Measurements from ENCODE around the gene CST4.

CST4 gene

DNA sequence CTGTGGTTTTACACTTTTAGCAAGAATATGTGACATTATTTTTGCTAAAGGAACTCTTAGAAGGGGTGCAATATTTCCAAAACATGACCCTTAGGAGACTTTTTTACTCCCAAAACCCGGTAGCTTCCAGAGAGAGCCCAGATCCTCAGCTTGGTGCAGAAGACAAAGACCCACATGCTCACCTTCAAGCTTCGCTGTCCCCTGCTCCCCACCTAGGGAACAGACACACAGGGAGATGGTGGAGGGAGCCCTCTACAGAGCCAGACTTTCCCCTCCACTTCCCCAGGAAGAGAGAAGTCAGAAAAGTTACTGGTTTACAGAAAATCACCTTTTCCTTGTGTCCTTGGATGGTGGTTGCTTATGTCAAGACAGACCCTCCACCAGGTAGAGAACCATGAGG, 5.0 kb downstream of the CST4 start:
- TF ChIP-seq, protein P1, sequence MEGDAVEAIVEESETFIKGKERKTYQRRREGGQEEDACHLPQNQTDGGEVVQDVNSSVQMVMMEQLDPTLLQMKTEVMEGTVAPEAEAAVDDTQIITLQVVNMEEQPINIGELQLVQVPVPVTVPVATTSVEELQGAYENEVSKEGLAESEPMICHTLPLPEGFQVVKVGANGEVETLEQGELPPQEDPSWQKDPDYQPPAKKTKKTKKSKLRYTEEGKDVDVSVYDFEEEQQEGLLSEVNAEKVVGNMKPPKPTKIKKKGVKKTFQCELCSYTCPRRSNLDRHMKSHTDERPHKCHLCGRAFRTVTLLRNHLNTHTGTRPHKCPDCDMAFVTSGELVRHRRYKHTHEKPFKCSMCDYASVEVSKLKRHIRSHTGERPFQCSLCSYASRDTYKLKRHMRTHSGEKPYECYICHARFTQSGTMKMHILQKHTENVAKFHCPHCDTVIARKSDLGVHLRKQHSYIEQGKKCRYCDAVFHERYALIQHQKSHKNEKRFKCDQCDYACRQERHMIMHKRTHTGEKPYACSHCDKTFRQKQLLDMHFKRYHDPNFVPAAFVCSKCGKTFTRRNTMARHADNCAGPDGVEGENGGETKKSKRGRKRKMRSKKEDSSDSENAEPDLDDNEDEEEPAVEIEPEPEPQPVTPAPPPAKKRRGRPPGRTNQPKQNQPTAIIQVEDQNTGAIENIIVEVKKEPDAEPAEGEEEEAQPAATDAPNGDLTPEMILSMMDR (IDR thresholded peaks at IDR 0.05; ENCODE audit: low read length, missing control alignments): no peak

DNA sequence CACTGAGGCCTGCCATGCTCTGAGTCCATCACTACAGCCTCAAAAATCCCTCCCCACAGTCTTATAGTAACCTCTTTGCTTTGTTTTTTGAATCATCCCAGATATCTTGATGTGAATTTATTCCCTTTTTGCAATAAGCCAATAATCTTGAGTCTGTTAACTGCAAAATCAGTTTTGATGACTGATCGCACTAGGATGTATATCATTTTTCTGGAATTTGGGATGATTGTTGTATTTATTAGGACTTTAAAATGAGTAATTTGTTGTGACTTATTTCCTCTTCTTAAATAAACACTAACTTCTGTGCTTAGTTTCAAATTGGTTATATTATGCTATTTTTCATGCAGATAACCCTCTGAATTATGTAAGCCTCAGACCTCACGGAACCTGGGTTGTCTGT, 5.6 kb downstream of the CST4 start:
- no peak overlapping the region for H3K4me3 ChIP-seq (replicated peaks; ENCODE audit: low read depth, low read length)
- TF ChIP-seq, protein P1 (IDR thresholded peaks at IDR 0.05; ENCODE audit: low read length, missing control alignments): no peak
- no peak for DNase-seq (ENCODE audit: low read depth)

More for the DNA sequence above, 5.0 kb downstream of the CST4 start:
- no peak for DNase-seq (ENCODE audit: low read depth)
- no peak overlapping the region for H3K4me3 ChIP-seq (replicated peaks; ENCODE audit: low read depth, low read length)

DNA sequence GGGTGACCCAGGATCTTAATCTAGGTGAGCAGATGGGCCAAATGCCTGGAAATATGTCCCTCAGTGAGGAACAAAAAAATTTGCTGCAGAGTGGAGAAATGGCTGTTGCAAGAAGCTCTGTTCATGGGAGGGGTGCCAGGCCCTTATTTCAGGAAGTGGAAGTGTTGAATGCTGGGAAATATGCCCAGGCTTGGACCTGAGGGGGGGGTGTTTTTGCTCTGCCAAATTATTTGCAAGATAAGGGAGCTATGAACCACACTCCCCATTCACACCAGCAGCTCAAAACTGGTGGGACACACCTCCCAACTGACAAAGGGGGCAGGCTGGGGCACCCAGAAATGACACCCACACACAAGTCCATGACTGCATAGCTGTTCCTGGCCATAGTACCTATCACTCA, 8.7 kb downstream of the CST4 start:
- no peak overlapping the region for H3K4me3 ChIP-seq (replicated peaks; ENCODE audit: low read depth, low read length)
- TF ChIP-seq, protein P1 (IDR thresholded peaks at IDR 0.05; ENCODE audit: low read length, missing control alignments): no peak
- peak; percentile 35 for DNase-seq (ENCODE audit: low read depth)

DNA sequence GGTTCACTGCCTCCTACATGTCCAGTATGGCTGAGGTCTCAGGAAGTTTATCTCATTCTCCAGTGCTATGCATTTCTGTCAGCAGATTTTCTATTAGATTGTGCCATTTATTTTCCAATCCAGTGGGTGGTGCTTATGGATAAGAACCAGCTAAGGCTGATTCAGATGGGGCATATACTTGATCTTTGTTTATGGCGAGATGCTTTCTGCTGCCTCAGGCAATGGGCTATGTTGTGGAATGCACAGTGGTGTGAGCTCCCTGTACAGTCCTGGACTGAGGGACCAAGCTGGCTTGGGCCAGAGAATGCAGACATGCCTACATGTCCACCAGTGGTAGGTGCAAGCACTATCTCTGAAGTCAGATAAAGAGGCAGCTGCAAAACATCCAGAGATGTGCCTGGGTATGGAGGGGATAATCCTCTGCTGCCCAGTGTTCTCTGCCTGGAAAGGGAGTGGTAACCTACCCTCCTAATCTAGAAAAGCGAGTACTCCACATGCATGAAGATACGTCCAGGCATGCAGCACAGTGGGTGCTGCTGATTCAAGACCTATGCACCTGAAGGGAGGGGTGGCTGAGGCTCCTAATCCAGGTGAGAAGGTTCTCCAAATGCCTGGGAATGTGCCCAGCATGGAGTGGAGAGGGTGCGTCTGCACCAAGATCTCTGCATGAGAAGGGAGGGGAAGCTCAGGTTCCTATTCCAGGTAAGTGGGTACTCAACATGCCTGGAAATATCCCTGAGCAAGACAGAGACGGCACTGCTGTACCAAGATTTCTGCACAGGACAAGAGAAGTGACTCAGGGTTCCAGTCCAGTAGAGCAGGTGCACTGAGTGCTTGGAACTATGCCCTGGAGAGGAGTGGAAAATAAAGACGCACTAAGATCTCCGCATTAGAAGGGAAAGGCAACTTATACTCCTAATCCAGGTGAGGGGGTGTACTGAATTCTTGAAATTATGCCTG, 9.4 kb downstream of the CST4 start:
- no peak overlapping the region for H3K4me3 ChIP-seq (replicated peaks; ENCODE audit: low read depth, low read length)
- TF ChIP-seq, protein P1 (IDR thresholded peaks at IDR 0.05; ENCODE audit: low read length, missing control alignments): no peak
- no peak for DNase-seq (ENCODE audit: low read depth)

DNA sequence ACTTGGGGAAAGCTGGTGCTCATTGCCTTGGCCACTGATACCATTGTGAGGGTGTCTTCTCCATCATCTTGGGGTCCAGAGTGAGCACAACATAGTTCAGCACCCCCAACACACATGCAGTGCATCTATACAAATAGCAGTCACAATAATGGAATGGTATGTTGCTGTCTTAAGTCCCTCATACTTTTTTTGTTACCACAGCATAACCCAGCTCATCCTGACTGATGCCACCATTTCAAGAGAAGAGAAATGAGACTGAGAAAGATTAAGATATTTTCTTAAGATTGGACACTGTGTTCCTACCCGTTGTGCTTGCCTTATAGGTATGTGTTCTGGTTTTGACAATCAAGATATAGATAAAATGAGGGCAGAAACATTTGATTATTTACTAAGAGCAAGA, 15.6 kb downstream of the CST4 start:
- no peak for DNase-seq (ENCODE audit: low read depth)
- TF ChIP-seq, protein P1 (IDR thresholded peaks at IDR 0.05; ENCODE audit: low read length, missing control alignments): no peak
- no peak overlapping the region for H3K4me3 ChIP-seq (replicated peaks; ENCODE audit: low read depth, low read length)

DNA sequence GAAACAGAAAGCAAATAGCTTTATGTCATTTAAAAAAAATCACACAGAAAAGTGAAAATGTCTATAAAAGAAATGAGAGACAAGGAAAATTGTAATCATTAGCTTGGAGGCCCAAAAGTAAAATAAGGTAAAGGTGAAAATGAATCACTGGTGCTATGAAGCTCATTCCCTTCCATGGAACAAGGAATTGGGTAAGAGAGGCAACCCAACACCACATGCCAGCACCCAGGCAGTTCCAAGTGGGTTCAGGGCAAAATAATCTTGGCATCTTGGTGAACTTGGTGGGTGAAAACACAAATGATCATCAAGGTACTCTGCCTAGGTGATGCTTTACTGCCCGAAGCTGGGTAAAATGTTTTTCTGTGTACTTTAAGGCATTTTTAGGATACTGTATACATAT, 16.7 kb downstream of the CST4 start:
- TF ChIP-seq, protein P1 (IDR thresholded peaks at IDR 0.05; ENCODE audit: low read length, missing control alignments): no peak
- DNase-seq (ENCODE audit: low read depth): no peak
- no peak overlapping the region for H3K4me3 ChIP-seq (replicated peaks; ENCODE audit: low read depth, low read length)
